CD4-positive, alpha-beta T cell treated with Interleukin-15 for 1 hour (primary cell): ENCODE data around the gene KIF9.
"Not testable (repeated sequence)": the region's sequence is repeated elsewhere in the genome, so short reads cannot be mapped to it uniquely, and the experiment has no call there.

Source experiments
- DNase-seq: peaks from one replicate; pipeline ENCODE4 v3.0.0-alpha.2; 2020

Gene KIF9

GRCh38 chr3:47180011-47180410 lies 102.6 kb downstream of the KIF9 start:
- DNase-seq = not testable (repeated sequence)
